OCI-LY1 (cell line): ENCODE measurements around the gene DNAJB14.
A peak's percentile ranks its signal among the peaks of the same experiment; 100 is the strongest.

Source experiments
- H2AFZ ChIP-seq: fragments of 200-600 bp; sonication (generic), shearing (Covaris generic); 2 replicates; pipeline ENCODE4 v1.6.0; 2014; ENCODE audit warnings: antibody characterized with exemption, mild to moderate bottlenecking, low read length
- H3F3A ChIP-seq: fragments of 200-600 bp; sonication (generic), shearing (Covaris generic); 2 replicates; pipeline ENCODE4 v1.6.0; 2014; ENCODE audit warnings: mild to moderate bottlenecking, antibody characterized with exemption, low read length, moderate library complexity; ENCODE audit not compliant: insufficient read depth
- H3K27ac ChIP-seq: fragments of 200-600 bp; sonication (generic); 2 replicates; pipeline ENCODE4 v1.5.1; 2014; ENCODE audit warnings: low read length, mixed run types, mild to moderate bottlenecking, low read depth; ENCODE audit not compliant: poor library complexity, severe bottlenecking
- H3K27me3 ChIP-seq: fragments of 200-600 bp; sonication (generic); 2 replicates; pipeline ENCODE4 v1.6.0; 2014; ENCODE audit warnings: antibody characterized with exemption, mild to moderate bottlenecking, low read length, moderate library complexity; ENCODE audit not compliant: insufficient read depth
- H3K36me3 ChIP-seq: fragments of 200-600 bp; sonication (generic); 2 replicates; pipeline ENCODE4 v1.6.1; 2014; ENCODE audit warnings: mild to moderate bottlenecking, antibody characterized with exemption, low read length, moderate library complexity, mixed read lengths; ENCODE audit not compliant: insufficient read depth
- H3K4me1 ChIP-seq: fragments of 200-600 bp; sonication (generic); 2 replicates; pipeline ENCODE4 v1.5.1; 2014; ENCODE audit warnings: mild to moderate bottlenecking, low read length, moderate library complexity; ENCODE audit not compliant: insufficient read depth, severe bottlenecking
- H3K4me2 ChIP-seq: fragments of 200-600 bp; sonication (generic), shearing (Covaris generic); 2 replicates; pipeline ENCODE4 v1.6.1; 2014; ENCODE audit warnings: low read length
- H3K4me3 ChIP-seq: fragments of 200-600 bp; sonication (generic); 2 replicates; pipeline ENCODE4 v1.5.1; 2014; ENCODE audit warnings: low read length, low read depth, mild to moderate bottlenecking, mixed read lengths; ENCODE audit not compliant: poor library complexity, severe bottlenecking
- H3K79me2 ChIP-seq: fragments of 200-600 bp; shearing (Covaris generic); 2 replicates; pipeline ENCODE4 v1.6.1; 2016; ENCODE audit warnings: mixed run types, low read length, mixed read lengths; ENCODE audit not compliant: insufficient read depth
- H3K9ac ChIP-seq: fragments of 200-600 bp; sonication (generic), shearing (Covaris generic); 2 replicates; pipeline ENCODE4 v1.6.1; 2014; ENCODE audit warnings: mild to moderate bottlenecking, low read length, mixed read lengths
- H3K9me2 ChIP-seq: fragments of 200-600 bp; sonication (generic), shearing (Covaris generic); 2 replicates; pipeline ENCODE4 v1.6.1; 2014; ENCODE audit warnings: low read depth, mild to moderate bottlenecking, low read length, mixed read lengths
- H3K9me3 ChIP-seq: fragments of 200-600 bp; shearing (Covaris generic); 2 replicates; pipeline ENCODE4 v1.6.1; 2014; ENCODE audit warnings: low read length, mixed read lengths
- H4K20me1 ChIP-seq: fragments of 200-600 bp; sonication (generic), shearing (Covaris generic); 2 replicates; pipeline ENCODE4 v1.6.0; 2016; ENCODE audit warnings: mild to moderate bottlenecking, low read length; ENCODE audit not compliant: insufficient read depth
- EZH2 ChIP-seq: fragments of 200-600 bp; sonication (generic), shearing (Covaris generic); IDR thresholded peaks from 2 replicates; pipeline ENCODE4 v1.8.0; 2017; ENCODE audit warnings: borderline replicate concordance, mixed run types, mild to moderate bottlenecking, antibody characterized with exemption, low read length, moderate library complexity, mixed read lengths
- TF ChIP-seq, protein P1 (sequence below): fragments of 200-600 bp; sonication (generic), shearing (Covaris generic); IDR thresholded peaks from 2 replicates; pipeline ENCODE4 v1.5.1; 2017; ENCODE audit warnings: mild to moderate bottlenecking, antibody characterized with exemption, low read length, moderate library complexity, mixed read lengths

DNAJB14 gene

DNA sequence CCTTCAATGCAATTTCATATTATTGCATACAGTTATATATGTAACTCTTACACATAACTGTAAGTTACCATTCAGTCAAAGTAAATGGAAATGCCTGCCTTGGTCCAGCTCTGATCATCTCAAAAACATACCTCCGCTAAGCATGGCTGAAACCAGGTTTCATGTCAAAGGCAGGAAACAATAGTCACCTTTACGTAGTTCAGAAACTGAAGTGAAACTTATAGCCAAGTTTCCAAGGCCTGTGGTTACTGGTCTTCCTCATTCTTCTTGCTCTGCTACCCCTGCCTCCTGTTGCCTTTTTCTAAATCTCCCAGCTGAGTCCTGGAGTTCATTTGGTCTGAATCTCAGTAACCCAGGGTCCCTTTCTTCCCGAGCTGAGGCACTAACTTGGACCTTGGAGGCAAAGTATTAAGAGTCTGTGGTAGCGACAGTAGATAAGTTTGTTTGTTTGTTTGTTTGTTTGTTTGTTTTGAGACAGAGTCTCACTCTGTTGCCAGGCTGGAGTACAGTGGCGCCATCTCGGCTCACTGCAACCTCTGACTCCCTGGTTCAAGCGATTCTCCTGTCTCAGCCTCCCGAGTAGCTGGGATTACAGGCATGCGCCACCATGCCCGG, 98.9 kb downstream of the DNAJB14 start:
- H3K4me1 ChIP-seq = peaks cover 53% of the 10 kb centered on the region
- no peaks in the 10 kb centered on the region for H3K79me2 ChIP-seq
- H2AFZ ChIP-seq = no peak overlapping the region
- H3K36me3 ChIP-seq = peaks cover 24% of the 10 kb centered on the region
- H3K9me2 ChIP-seq = no peaks in the 10 kb centered on the region
- H3K9me3 ChIP-seq = no peaks in the 10 kb centered on the region
- H4K20me1 ChIP-seq = no peaks in the 10 kb centered on the region
- H3K27ac ChIP-seq = peak overlapping the region; percentile 82
- peak overlapping the region; percentile 33; the same call in 1 of the 2 replicates for H3K4me2 ChIP-seq
- H3K27me3 ChIP-seq = no peaks in the 10 kb centered on the region
- H3K4me3 ChIP-seq = no peak overlapping the region
- H3F3A ChIP-seq = 0 out of 2 replicates have a peak, but pooled peaks cover 5% of the 10 kb centered on the region
- TF ChIP-seq, protein P1, sequence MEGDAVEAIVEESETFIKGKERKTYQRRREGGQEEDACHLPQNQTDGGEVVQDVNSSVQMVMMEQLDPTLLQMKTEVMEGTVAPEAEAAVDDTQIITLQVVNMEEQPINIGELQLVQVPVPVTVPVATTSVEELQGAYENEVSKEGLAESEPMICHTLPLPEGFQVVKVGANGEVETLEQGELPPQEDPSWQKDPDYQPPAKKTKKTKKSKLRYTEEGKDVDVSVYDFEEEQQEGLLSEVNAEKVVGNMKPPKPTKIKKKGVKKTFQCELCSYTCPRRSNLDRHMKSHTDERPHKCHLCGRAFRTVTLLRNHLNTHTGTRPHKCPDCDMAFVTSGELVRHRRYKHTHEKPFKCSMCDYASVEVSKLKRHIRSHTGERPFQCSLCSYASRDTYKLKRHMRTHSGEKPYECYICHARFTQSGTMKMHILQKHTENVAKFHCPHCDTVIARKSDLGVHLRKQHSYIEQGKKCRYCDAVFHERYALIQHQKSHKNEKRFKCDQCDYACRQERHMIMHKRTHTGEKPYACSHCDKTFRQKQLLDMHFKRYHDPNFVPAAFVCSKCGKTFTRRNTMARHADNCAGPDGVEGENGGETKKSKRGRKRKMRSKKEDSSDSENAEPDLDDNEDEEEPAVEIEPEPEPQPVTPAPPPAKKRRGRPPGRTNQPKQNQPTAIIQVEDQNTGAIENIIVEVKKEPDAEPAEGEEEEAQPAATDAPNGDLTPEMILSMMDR = no peak
- TF ChIP-seq EZH2 = no peak
- H3K9ac ChIP-seq = no peak overlapping the region; the same call in 1 of the 2 replicates

DNA sequence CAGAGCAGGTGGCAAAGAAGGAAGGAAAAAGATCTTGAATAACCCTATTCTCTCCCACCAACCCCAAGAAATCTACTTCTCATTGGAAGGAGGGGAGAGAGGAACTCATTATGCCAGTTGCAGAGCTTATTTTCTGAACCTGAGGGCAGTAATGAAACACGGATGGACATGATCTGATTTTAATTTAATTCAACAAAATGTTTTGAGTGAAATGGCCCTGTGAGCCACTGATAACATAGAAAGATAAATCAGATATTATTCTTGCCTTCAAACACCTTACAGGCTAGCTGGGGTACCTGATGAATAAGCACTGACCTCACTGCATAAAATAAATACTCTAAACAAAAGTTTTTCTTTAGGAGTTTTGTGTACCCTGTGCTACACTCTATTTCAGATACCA, 99.5 kb downstream of the DNAJB14 start:
- H3F3A ChIP-seq = 0 out of 2 replicates have a peak, but pooled peaks cover 5% of the 10 kb centered on the region
- peak overlapping the region; percentile 33; the same call in 1 of the 2 replicates for H3K4me2 ChIP-seq
- no peaks in the 10 kb centered on the region for H4K20me1 ChIP-seq
- H3K4me1 ChIP-seq = peaks cover 53% of the 10 kb centered on the region
- H2AFZ ChIP-seq = no peak overlapping the region
- peaks cover 29% of the 10 kb centered on the region for H3K36me3 ChIP-seq
- H3K27me3 ChIP-seq = no peaks in the 10 kb centered on the region
- TF ChIP-seq EZH2 = no peak
- TF ChIP-seq, protein P1 = no peak
- H3K79me2 ChIP-seq = no peaks in the 10 kb centered on the region
- H3K4me3 ChIP-seq = no peak overlapping the region
- H3K9me2 ChIP-seq = no peaks in the 10 kb centered on the region
- peak overlapping the region; percentile 11; the same call in 1 of the 2 replicates for H3K9ac ChIP-seq
- no peaks in the 10 kb centered on the region for H3K9me3 ChIP-seq
- H3K27ac ChIP-seq = peak overlapping the region; percentile 82
